Neural crest cell (in vitro differentiated cells): ENCODE data around the gene SMYD2. TPM values are rescaled to one million over a fixed set of nuclear protein-coding genes. Genes with fewer than 3 reads are reported as not detected.

Experiments used
- DNase-seq: peaks from one replicate; pipeline ENCODE4 v3.0.0; 2021; ENCODE audit warnings: low read depth, mixed read lengths, low spot score
- H3K27ac Mint-ChIP-seq: one replicate; pipeline ENCODE4 v1.8.0; 2021; ENCODE audit warnings: mild to moderate bottlenecking, mixed read lengths; ENCODE audit not compliant: unreplicated experiment
- H3K27me3 Mint-ChIP-seq: 2 replicates; pipeline ENCODE4 v1.8.0; 2021; ENCODE audit warnings: low read depth, mild to moderate bottlenecking, mixed read lengths
- H3K36me3 Mint-ChIP-seq: 2 replicates; pipeline ENCODE4 v1.8.0; 2021; ENCODE audit warnings: low read depth, mild to moderate bottlenecking, mixed read lengths
- H3K4me1 Mint-ChIP-seq: 2 replicates; pipeline ENCODE4 v1.8.0; 2021; ENCODE audit warnings: mixed read lengths
- H3K4me3 Mint-ChIP-seq: one replicate; pipeline ENCODE4 v1.8.0; 2021; ENCODE audit warnings: mild to moderate bottlenecking, mixed read lengths
- H3K9me3 Mint-ChIP-seq: 2 replicates; pipeline ENCODE4 v1.8.0; 2021; ENCODE audit warnings: mixed read lengths
- CTCF ChIP-seq: fragments of 200-600 bp; sonication (generic); conservative IDR thresholded peaks from 2 replicates; pipeline ENCODE4 v1.5.0; 2021; ENCODE audit warnings: antibody characterized with exemption, mild to moderate bottlenecking
- total RNA-seq: library from RNA; stranded (reverse); gene quantifications from 2 replicates; pipeline ENCODE4 v1.2.1, GENCODE V29; 2021

The SMYD2 gene
- total RNA-seq, 1 donor from 2014 or later, result 59.3 TPM

GRCh38 chr1:214351551-214352277 lies 70.8 kb downstream of the SMYD2 start:
- H3K9me3 Mint-ChIP-seq, result no peaks in the 10 kb centered on the region
- TF ChIP-seq CTCF, result no peak
- H3K4me3 Mint-ChIP-seq, result no peak overlapping the region
- H3K4me1 Mint-ChIP-seq, result peaks cover 14% of the 10 kb centered on the region
- H3K27ac Mint-ChIP-seq, result no peak overlapping the region
- DNase-seq, result no peak
- peaks cover 25% of the 10 kb centered on the region for H3K36me3 Mint-ChIP-seq
- H3K27me3 Mint-ChIP-seq, result no peaks in the 10 kb centered on the region

- peaks cover 24% of the 10 kb centered on the region for H3K36me3 Mint-ChIP-seq
- no peak overlapping the region for H3K27ac Mint-ChIP-seq
- DNase-seq, result no peak
- no peaks in the 10 kb centered on the region for H3K27me3 Mint-ChIP-seq
- no peak for TF ChIP-seq CTCF
- H3K9me3 Mint-ChIP-seq, result no peaks in the 10 kb centered on the region
- no peak overlapping the region for H3K4me3 Mint-ChIP-seq
- H3K4me1 Mint-ChIP-seq, result peaks cover 14% of the 10 kb centered on the region
These were observed 71.9 kb downstream of the SMYD2 start for GRCh38 chr1:214352838-214353237.

- H3K4me3 Mint-ChIP-seq, result no peak overlapping the region
- H3K27me3 Mint-ChIP-seq, result no peaks in the 10 kb centered on the region
- peaks cover 8% of the 10 kb centered on the region for H3K4me1 Mint-ChIP-seq
- DNase-seq, result no peak
- peaks cover 23% of the 10 kb centered on the region for H3K36me3 Mint-ChIP-seq
- TF ChIP-seq CTCF, result no peak
- no peak overlapping the region for H3K27ac Mint-ChIP-seq
- H3K9me3 Mint-ChIP-seq, result no peaks in the 10 kb centered on the region
These were observed 73.6 kb downstream of the SMYD2 start for GRCh38 chr1:214354440-214355148.

GRCh38 chr1:214360116-214360515 lies 79.2 kb downstream of the SMYD2 start:
- DNase-seq, result no peak
- H3K36me3 Mint-ChIP-seq, result peaks cover 31% of the 10 kb centered on the region

More at GRCh38 chr1:214360116-214360515, 79.2 kb downstream of the SMYD2 start:
- H3K4me3 Mint-ChIP-seq, result no peak overlapping the region
- H3K27me3 Mint-ChIP-seq, result no peaks in the 10 kb centered on the region
- no peaks in the 10 kb centered on the region for H3K9me3 Mint-ChIP-seq
- H3K27ac Mint-ChIP-seq, result no peak overlapping the region
- peaks cover 17% of the 10 kb centered on the region for H3K4me1 Mint-ChIP-seq
- no peak for TF ChIP-seq CTCF
